Testis (tissue), 3 donors: ENCODE data around the gene RAPGEF6. TPM values are rescaled to one million over a fixed set of nuclear protein-coding genes. Genes with fewer than 3 reads are reported as not detected.

ENCODE experiments used
- DNase-seq: peaks from one replicate; pipeline ENCODE4 v3.0.0-alpha.2; 2019
- H3K27ac ChIP-seq, 2 donors: fragments of 200-600 bp; sonication (generic); one replicate each; pipeline ENCODE4 v1.5.1; 2019
- H3K27me3 ChIP-seq: fragments of 200-600 bp; sonication (generic); one replicate; pipeline ENCODE4 v1.5.1; 2019
- H3K36me3 ChIP-seq: fragments of 200-600 bp; sonication (generic); one replicate; pipeline ENCODE4 v1.5.1; 2017; ENCODE audit warnings: low read depth; ENCODE audit errors: missing control alignments
- H3K4me1 ChIP-seq: fragments of 200-600 bp; sonication (generic); one replicate; pipeline ENCODE4 v1.5.1; 2019
- H3K4me3 ChIP-seq, 2 donors: fragments of 200-600 bp; sonication (generic); one replicate each; pipeline ENCODE4 v1.5.1; 2017 to 2019
- H3K9me3 ChIP-seq: fragments of 200-600 bp; sonication (generic); one replicate; pipeline ENCODE4 v1.5.1; 2017
- CTCF ChIP-seq, 3 experiments: fragments of 450-650 bp in 2 of 3; fragments of 200-600 bp in 1 of 3; sonication (generic) in 1 of 3; IDR thresholded peaks; one replicate each; pipeline ENCODE4 v1.5.1; 2016 to 2019; ENCODE audit warnings: antibody characterized with exemption in 3 of 3, mild to moderate bottlenecking in 2 of 3, moderate library complexity in 1 of 3
- POLR2A ChIP-seq: fragments of 450-650 bp; IDR thresholded peaks from one replicate; pipeline ENCODE4 v1.6.1; 2017; ENCODE audit warnings: antibody characterized with exemption, mild to moderate bottlenecking, moderate library complexity
- WGBS, 2 donors: methylation state at CpG; one replicate each; pipeline ENCODE4 v1.1.5; 2018; 5-methylcytosine and 5-hydroxymethylcytosine counted together
- intact Hi-C: fragments of 100-400 bp; cut with DNase I; formaldehyde crosslinking; loops from one replicate; pipeline ENCODE4 v1.15.1; 2023; ENCODE audit warnings: low total_unique reads
- polyA plus RNA-seq: library from polyadenylated mRNA; stranded (reverse); fragments of 350-450 nt; fragmentation: Illumina TruSeq; extraction: RNeasy Lipid Tissue Mini Kit (QIAGEN cat#74804); gene quantifications from one replicate; pipeline ENCODE4 v1.2.3, GENCODE V29; 2014; ENCODE audit warnings: low read depth, low replicate concordance; ENCODE audit not compliant: insufficient read depth
- total RNA-seq, 2 donors: library from RNA; depleted of rRNA; stranded (reverse); fragments of >200 nt; gene quantifications; one replicate each; pipeline ENCODE4 v1.2.3, GENCODE V29; 2016

The RAPGEF6 gene
- total and polyA plus RNA-seq, 3 donors from 2014 or later = 27.6 to 59.0 (median 40.1) TPM

DNA sequence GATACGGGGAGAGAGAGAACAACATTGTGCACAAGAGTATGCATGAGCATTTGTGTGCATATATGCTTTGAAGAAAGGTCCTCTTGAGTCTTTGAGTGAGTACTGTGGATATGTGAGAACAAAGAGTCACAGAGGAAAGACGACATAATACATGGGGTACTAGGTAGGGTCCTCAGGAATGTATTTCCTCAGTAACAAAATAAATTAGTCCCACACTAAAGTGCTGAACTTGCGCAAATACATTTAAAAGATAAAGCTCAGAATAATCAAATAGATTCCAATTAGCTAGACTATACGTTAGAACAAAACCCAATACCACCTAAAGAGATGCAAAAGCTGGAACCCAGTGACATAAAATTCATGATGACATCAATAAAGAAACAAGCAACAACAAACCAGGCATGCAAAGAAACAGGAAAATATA, 70.8 kb downstream of the RAPGEF6 start:
- no peaks in the 10 kb centered on the region for H3K36me3 ChIP-seq
- WGBS, 2 donors = 84 to 87% methylated on average over 4 of the region's 4 CpGs
- no peaks in the 10 kb centered on the region for H3K9me3 ChIP-seq
- TF ChIP-seq CTCF (IDR thresholded peaks at IDR 0.05) (no peak), POLR2A (no peak)
- no peaks in the 10 kb centered on the region for H3K4me1 ChIP-seq
- no peak overlapping the region for H3K4me3 ChIP-seq
- intact Hi-C loops = no loop called here
- H3K27me3 ChIP-seq = no peaks in the 10 kb centered on the region
- no peak for DNase-seq
- no peak overlapping the region for H3K27ac ChIP-seq

GRCh38 chr5:131563434-131564228, 71.4 kb downstream of the RAPGEF6 start:
- H3K27me3 ChIP-seq = no peaks in the 10 kb centered on the region
- intact Hi-C loops = no loop called here
- no peaks in the 10 kb centered on the region for H3K4me1 ChIP-seq
- H3K27ac ChIP-seq = no peak overlapping the region
- H3K4me3 ChIP-seq = no peak overlapping the region
- no peaks in the 10 kb centered on the region for H3K36me3 ChIP-seq
- DNase-seq = no peak
- TF ChIP-seq POLR2A (no peak), CTCF (IDR thresholded peaks at IDR 0.05) (no peak)
- H3K9me3 ChIP-seq = no peaks in the 10 kb centered on the region
- WGBS, 2 donors = 93% methylated on average over 8 of the region's 8 CpGs

- intact Hi-C loops = no loop called here
- Histone ChIP-seq H3K27ac (no peak overlapping the region), H3K4me1 (no peaks in the 10 kb centered on the region), H3K9me3 (no peaks in the 10 kb centered on the region), H3K27me3 (no peaks in the 10 kb centered on the region), H3K4me3 (no peak overlapping the region), H3K36me3 (no peaks in the 10 kb centered on the region)
- WGBS, 2 donors = 82 to 88% methylated on average over 2 of the region's 2 CpGs
- DNase-seq = no peak
- TF ChIP-seq POLR2A = no peak
- TF ChIP-seq CTCF (IDR thresholded peaks at IDR 0.05) = no peak
These were observed 84.4 kb downstream of the RAPGEF6 start for GRCh38 chr5:131550606-131551005.

DNA sequence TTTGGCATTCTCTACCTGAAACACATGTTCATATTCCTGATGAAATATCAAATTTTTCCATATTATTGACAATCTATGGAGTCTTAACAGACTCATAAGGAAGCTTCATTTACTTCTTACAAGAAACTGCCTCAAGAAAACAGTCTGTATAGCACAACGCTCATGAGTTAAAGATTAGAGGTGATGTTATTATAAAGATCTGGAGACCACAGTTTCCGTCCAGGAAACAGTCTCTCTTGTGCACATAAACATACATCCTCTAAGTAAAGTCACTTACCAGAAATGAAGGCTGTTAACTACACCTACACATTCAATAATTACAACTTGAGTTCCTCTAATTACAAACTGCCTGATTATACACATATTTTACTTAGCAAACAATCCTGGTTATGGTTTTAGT, 86.9 kb downstream of the RAPGEF6 start:
- Histone ChIP-seq H3K4me3 (no peak overlapping the region), H3K9me3 (no peaks in the 10 kb centered on the region), H3K4me1 (no peaks in the 10 kb centered on the region), H3K36me3 (no peaks in the 10 kb centered on the region), H3K27me3 (no peaks in the 10 kb centered on the region), H3K27ac (no peak overlapping the region)
- no peak for DNase-seq
- intact Hi-C loops = no loop called here
- 88 to 90% methylated on average over 2 of the region's 2 CpGs for WGBS, 2 donors
- TF ChIP-seq POLR2A (no peak), CTCF (IDR thresholded peaks at IDR 0.05) (no peak)

GRCh38 chr5:131545845-131546244, 89.2 kb downstream of the RAPGEF6 start:
- Histone ChIP-seq H3K27me3 (no peaks in the 10 kb centered on the region), H3K9me3 (no peaks in the 10 kb centered on the region), H3K36me3 (no peaks in the 10 kb centered on the region), H3K4me1 (no peaks in the 10 kb centered on the region), H3K4me3 (no peak overlapping the region), H3K27ac (no peak overlapping the region)
- DNase-seq = no peak
- WGBS, 2 donors = 90 to 95% methylated on average over 1 of the region's 1 CpG
- TF ChIP-seq POLR2A (no peak), CTCF (IDR thresholded peaks at IDR 0.05) (no peak)
- intact Hi-C loops = no loop called here
